IMR-90 (cell line): ENCODE data around the gene SLIT2. TPM values are rescaled to one million over a fixed set of nuclear protein-coding genes. Genes with fewer than 3 reads are reported as not detected.

ENCODE experiments used
- ATAC-seq: fragments of 200-7000 bp; cut with Tn5 transposase; 2 replicates; pipeline ENCODE4 v1.9.1; 2020; ENCODE audit warnings: low read depth, mild to moderate bottlenecking, moderate library complexity
- BruUV-seq: library from RNA; stranded (reverse); fragments of 400-500 nt; replicated peaks from 2 replicates; lab custom pipeline; 2021; lab: Mats Ljungman, UMichigan
- CTCF ChIA-PET: fragments of 300-600 bp; formaldehyde crosslinking; extraction: SDS; loops from one replicate; lab custom pipeline; 2021; ENCODE audit warnings: antibody characterized with exemption; lab: Yijun Ruan, JAX
- POLR2A ChIA-PET: fragments of 300-600 bp; sonication (Branson Sonifier 250); formaldehyde crosslinking; loops from one replicate; lab custom pipeline; 2022; ENCODE audit warnings: antibody characterized with exemption; ENCODE audit not compliant: unreplicated experiment; lab: Charles Lee
- DNase-seq: peaks from one replicate; pipeline ENCODE4 v3.0.0; 2013
- H2AFZ ChIP-seq: replicated peaks from 2 replicates; pipeline ENCODE3; 2013; ENCODE audit warnings: low read length, mild to moderate bottlenecking; ENCODE audit not compliant: poor library complexity
- H2AK5ac ChIP-seq: 2 replicates; pipeline ENCODE4 v1.6.1; 2013; ENCODE audit warnings: low read depth, low read length, inconsistent platforms
- H2AK9ac ChIP-seq: replicated peaks from 2 replicates; pipeline ENCODE3; 2013; ENCODE audit warnings: mild to moderate bottlenecking, low read depth, low read length, moderate library complexity; ENCODE audit not compliant: poor library complexity
- H2BK120ac ChIP-seq: 2 replicates; pipeline ENCODE4 v1.6.1; 2013; ENCODE audit warnings: low read depth, low read length, inconsistent platforms
- H2BK15ac ChIP-seq: 3 replicates; pipeline ENCODE4 v1.6.1; 2013; ENCODE audit warnings: low read depth, low read length, inconsistent platforms
- H2BK20ac ChIP-seq: 2 replicates; pipeline ENCODE4 v1.6.1; 2013; ENCODE audit warnings: low read depth, mild to moderate bottlenecking, inconsistent platforms, low read length, moderate library complexity
- H2BK5ac ChIP-seq: 2 replicates; pipeline ENCODE4 v1.6.1; 2013; ENCODE audit warnings: mild to moderate bottlenecking, low read depth, low read length, inconsistent platforms; ENCODE audit not compliant: poor library complexity, severe bottlenecking
- H3K14ac ChIP-seq: replicated peaks from 2 replicates; pipeline ENCODE4 v1.6.1; 2013; ENCODE audit warnings: low read depth, low read length, inconsistent platforms
- H3K18ac ChIP-seq: 2 replicates; pipeline ENCODE4 v1.6.1; 2013; ENCODE audit warnings: low read depth, low read length, control low read depth
- H3K23ac ChIP-seq: 2 replicates; pipeline ENCODE4 v1.6.1; 2013; ENCODE audit warnings: low read depth, low read length, inconsistent platforms
- H3K27ac ChIP-seq: 2 replicates; pipeline ENCODE4 v1.5.1; 2013; ENCODE audit warnings: mild to moderate bottlenecking, control low read depth, low read length; ENCODE audit not compliant: insufficient read depth
- H3K27me3 ChIP-seq: 2 replicates; pipeline ENCODE4 v1.6.1; 2013; ENCODE audit warnings: low read length; ENCODE audit not compliant: control insufficient read depth, insufficient read depth
- H3K36me3 ChIP-seq: 2 replicates; pipeline ENCODE4 v1.6.1; 2013; ENCODE audit warnings: low read length, mixed read lengths; ENCODE audit not compliant: control insufficient read depth, insufficient read depth
- H3K4ac ChIP-seq: 2 replicates; pipeline ENCODE4 v1.6.1; 2013; ENCODE audit warnings: low read depth, low read length, inconsistent platforms
- H3K4me1 ChIP-seq: 2 replicates; pipeline ENCODE4 v1.6.1; 2013; ENCODE audit warnings: low read length, mixed read lengths; ENCODE audit not compliant: control insufficient read depth, insufficient read depth
- H3K4me2 ChIP-seq: 2 replicates; pipeline ENCODE4 v1.6.1; 2013; ENCODE audit warnings: low read depth, mild to moderate bottlenecking, control low read depth, low read length, moderate library complexity
- H3K4me3 ChIP-seq: 2 replicates; pipeline ENCODE4 v1.5.1; 2013; ENCODE audit warnings: low read depth, mild to moderate bottlenecking, control low read depth, low read length, moderate library complexity; ENCODE audit not compliant: insufficient read depth
- H3K56ac ChIP-seq: 2 replicates; pipeline ENCODE4 v1.6.1; 2013; ENCODE audit warnings: low read length, inconsistent platforms; ENCODE audit not compliant: insufficient read depth; ENCODE audit errors: extremely low read depth
- H3K79me1 ChIP-seq, 2 experiments: 2 replicates each; pipeline ENCODE4 v1.6.1; 2013; ENCODE audit warnings: low read length in 2 of 2, inconsistent platforms in 1 of 2, low read depth in 1 of 2
- H3K9ac ChIP-seq: 2 replicates; pipeline ENCODE4 v1.6.1; 2013; ENCODE audit warnings: low read depth, low read length, control low read depth
- H3K9me1 ChIP-seq: 2 replicates; pipeline ENCODE4 v1.6.1; 2013; ENCODE audit warnings: low read length, inconsistent platforms; ENCODE audit not compliant: insufficient read depth
- H3K9me3 ChIP-seq: 2 replicates; pipeline ENCODE4 v1.6.1; 2013; ENCODE audit warnings: low read length; ENCODE audit not compliant: control insufficient read depth, insufficient read depth
- H4K20me1 ChIP-seq: 2 replicates; pipeline ENCODE4 v1.6.1; 2013; ENCODE audit warnings: low read length, inconsistent platforms; ENCODE audit not compliant: insufficient read depth
- H4K5ac ChIP-seq: 2 replicates; pipeline ENCODE4 v1.6.1; 2013; ENCODE audit warnings: mild to moderate bottlenecking, low read depth, low read length, control low read depth
- H4K8ac ChIP-seq, 2 experiments: 2 replicates each; pipeline ENCODE4 v1.6.1; 2013; ENCODE audit warnings: low read depth in 2 of 2, low read length in 2 of 2, control low read depth in 1 of 2, inconsistent platforms in 1 of 2
- H4K91ac ChIP-seq: 2 replicates; pipeline ENCODE4 v1.6.1; 2013; ENCODE audit warnings: low read depth, low read length, inconsistent platforms; ENCODE audit not compliant: insufficient read depth
- MAZ ChIP-seq: IDR thresholded peaks from 2 replicates; pipeline ENCODE4 v1.6.1; 2012; ENCODE audit warnings: low read depth, mild to moderate bottlenecking, low read length, improper control_type of control experiment, moderate library complexity, borderline replicate concordance
- MXI1 ChIP-seq: IDR thresholded peaks from 2 replicates; pipeline ENCODE4 v1.6.1; 2012; ENCODE audit warnings: low read depth, mild to moderate bottlenecking, low read length, moderate library complexity, borderline replicate concordance
- RFX5 ChIP-seq: IDR thresholded peaks from 2 replicates; pipeline ENCODE4 v1.8.0; 2012; ENCODE audit warnings: low read depth, mild to moderate bottlenecking, low read length, moderate library complexity
- SMC3 ChIP-seq: fragments of 150-350 bp; IDR thresholded peaks from 2 replicates; pipeline ENCODE4 v1.6.1; 2016; ENCODE audit warnings: low read depth, mild to moderate bottlenecking, antibody characterized with exemption, low read length, moderate library complexity
- WGBS, 2 experiments: methylation state at CpG; one replicate each; pipeline versions ENCODE4 v1.1.5 to v1.1.7; 2013; ENCODE audit warnings: missing lambda C conversion rate in 2 of 2; ENCODE audit not compliant: insufficient read length in 1 of 2; ENCODE audit errors: extremely low coverage in 2 of 2; 5-methylcytosine and 5-hydroxymethylcytosine counted together
- dilution Hi-C: fragments of 300-500 bp; cut with HindIII; formaldehyde crosslinking; loops from one replicate; pipeline ENCODE4 v1.14.3; 2018; ENCODE audit warnings: low sequenced_read_pairs; ENCODE audit not compliant: unreplicated experiment
- in situ Hi-C: fragments of 300-500 bp; cut with MboI; formaldehyde crosslinking; loops from 3 replicates; pipeline ENCODE4 v1.14.3; 2019; ENCODE audit warnings: low sequenced_read_pairs, inconsistent platforms, mixed read lengths
- intact Hi-C: fragments of 100-400 bp; cut with micrococcal nuclease; formaldehyde crosslinking; loops from 2 replicates; pipeline ENCODE4 v1.10.0; 2022
- polyA plus RNA-seq, 3 experiments: library from polyadenylated mRNA; depleted of rRNA; stranded (reverse); fragments of >200 nt; gene quantifications; 2 replicates each; pipeline ENCODE4 v1.2.3, GENCODE V29; 2012; ENCODE audit warnings: low replicate concordance in 1 of 3
- total RNA-seq: library from RNA; depleted of rRNA; stranded (reverse); fragments of >200 nt; gene quantifications from 2 replicates; pipeline ENCODE4 v1.2.3, GENCODE V29; 2012
- TF ChIP-seq, protein P1 (sequence below): fragments of 150-350 bp; IDR thresholded peaks from 2 replicates; pipeline ENCODE4 v1.6.1; 2017; ENCODE audit warnings: mild to moderate bottlenecking, antibody characterized with exemption, low read length, low read depth
- TF ChIP-seq, protein P2 (sequence below): fragments of 150-350 bp; IDR thresholded peaks from 2 replicates; pipeline ENCODE4 v1.6.1; 2016; ENCODE audit warnings: low read depth, mild to moderate bottlenecking, low read length, moderate library complexity, borderline replicate concordance

The SLIT2 gene
- total and polyA plus RNA-seq, 2 of the 4 experiments (the other 2 are of a cell fraction) = 13.6 to 14.3 TPM

GRCh38 chr4:20292739-20293138 is 41.0 kb downstream of the SLIT2 start:
- ChIA-PET POLR2A (no interaction called here), CTCF (interaction anchor here (1.0 kb wide), 1 partner anchor 392 kb away, joined by 3 read pairs; no protein-coding TSS in a partner anchor)
- H3K4me1 ChIP-seq = no peaks in the 10 kb centered on the region
- no peak overlapping the region for H2AK5ac ChIP-seq
- dilution Hi-C loops (no loop called here), intact Hi-C loops (no loop called here), in situ Hi-C loops (no loop called here)
- H3K9ac ChIP-seq = no peak overlapping the region
- no peak overlapping the region for H2BK5ac ChIP-seq
- no peak overlapping the region for H4K5ac ChIP-seq
- H2BK120ac ChIP-seq = no peak overlapping the region
- no peak for DNase-seq
- no peaks in the 10 kb centered on the region for H3K79me1 ChIP-seq
- no peak overlapping the region for H2BK20ac ChIP-seq
- no peaks in the 10 kb centered on the region; the same call in 1 of the 2 replicates for H3K9me1 ChIP-seq
- no peaks in the 10 kb centered on the region for H3K9me3 ChIP-seq
- no peak overlapping the region for H2AFZ ChIP-seq
- no peak overlapping the region for H3K4me2 ChIP-seq
- H3K23ac ChIP-seq = no peak overlapping the region
- no peaks in the 10 kb centered on the region for H4K20me1 ChIP-seq
- no peak overlapping the region for H4K8ac ChIP-seq
- H2BK15ac ChIP-seq = no peak overlapping the region
- no TSS peak for BruUV-seq
- TF ChIP-seq MAZ = no peak
- TF ChIP-seq, protein P1, sequence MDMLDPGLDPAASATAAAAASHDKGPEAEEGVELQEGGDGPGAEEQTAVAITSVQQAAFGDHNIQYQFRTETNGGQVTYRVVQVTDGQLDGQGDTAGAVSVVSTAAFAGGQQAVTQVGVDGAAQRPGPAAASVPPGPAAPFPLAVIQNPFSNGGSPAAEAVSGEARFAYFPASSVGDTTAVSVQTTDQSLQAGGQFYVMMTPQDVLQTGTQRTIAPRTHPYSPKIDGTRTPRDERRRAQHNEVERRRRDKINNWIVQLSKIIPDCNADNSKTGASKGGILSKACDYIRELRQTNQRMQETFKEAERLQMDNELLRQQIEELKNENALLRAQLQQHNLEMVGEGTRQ = no peak
- no peak for TF ChIP-seq MXI1
- no peak for TF ChIP-seq SMC3
- TF ChIP-seq, protein P2, sequence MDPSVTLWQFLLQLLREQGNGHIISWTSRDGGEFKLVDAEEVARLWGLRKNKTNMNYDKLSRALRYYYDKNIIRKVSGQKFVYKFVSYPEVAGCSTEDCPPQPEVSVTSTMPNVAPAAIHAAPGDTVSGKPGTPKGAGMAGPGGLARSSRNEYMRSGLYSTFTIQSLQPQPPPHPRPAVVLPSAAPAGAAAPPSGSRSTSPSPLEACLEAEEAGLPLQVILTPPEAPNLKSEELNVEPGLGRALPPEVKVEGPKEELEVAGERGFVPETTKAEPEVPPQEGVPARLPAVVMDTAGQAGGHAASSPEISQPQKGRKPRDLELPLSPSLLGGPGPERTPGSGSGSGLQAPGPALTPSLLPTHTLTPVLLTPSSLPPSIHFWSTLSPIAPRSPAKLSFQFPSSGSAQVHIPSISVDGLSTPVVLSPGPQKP = no peak
- no peak for TF ChIP-seq RFX5
- H3K18ac ChIP-seq = no peak overlapping the region
- no peak overlapping the region for H3K27ac ChIP-seq
- ATAC-seq = no peak
- H3K27me3 ChIP-seq = no peaks in the 10 kb centered on the region
- no peak overlapping the region for H3K4me3 ChIP-seq
- H2AK9ac ChIP-seq = no peak overlapping the region
- no peak overlapping the region for H3K56ac ChIP-seq
- no peak overlapping the region for H3K14ac ChIP-seq
- 100% methylated on average over 1 of the region's 3 CpGs; no CpG with 5 or more reads in 1 of the 2 experiments for WGBS, 2 experiments
- no peaks in the 10 kb centered on the region for H3K36me3 ChIP-seq
- no peak overlapping the region for H3K4ac ChIP-seq
- H4K91ac ChIP-seq = no peak overlapping the region
